Right ventricle myocardium superior (tissue), 1 donor: Measurements from ENCODE around the gene IRAK1. TPM values are rescaled to one million over a fixed set of nuclear protein-coding genes. Genes with fewer than 3 reads are reported as not detected.

ENCODE experiments used
- ATAC-seq: fragments of 200-7000 bp; cut with Tn5 transposase; one replicate; pipeline ENCODE4 v1.9.1; 2020; ENCODE audit warnings: mild to moderate bottlenecking; ENCODE audit not compliant: poor library complexity
- DNase-seq: peaks from one replicate; pipeline ENCODE4 v3.0.0-alpha.2; 2020
- intact Hi-C: fragments of 100-400 bp; cut with DNase I; formaldehyde crosslinking; loops from one replicate; pipeline ENCODE4 v1.11.2; 2022
- microRNA-seq: library from miRNA; unstranded; fragments of <30 nt; microRNA quantifications from one replicate; pipeline ENCODE4 v1.2.0, GENCODE V29; 2020
- total RNA-seq: library from RNA; stranded (reverse); fragmentation: NEBNext Ultra II Directional; extraction: Animal tissue kit (Norgen Biotek cat#: 25700); gene quantifications from one replicate; pipeline ENCODE4 v1.2.1, GENCODE V29; 2021
- donor health status: DM: no; HTN: yes; CAD: no; lungs with severe emphysema.

The IRAK1 gene
- total RNA-seq, 1 donor from 2014 or later = 34.2 TPM

- DNase-seq = no peak
- intact Hi-C loops = no loop called here
- ATAC-seq = no peak
These were observed 51.4 kb downstream of the IRAK1 start for GRCh38 chrX:153968255-153968654.

- intact Hi-C loops = no loop called here
- ATAC-seq = no peak
- no peak for DNase-seq
These were observed 52.0 kb downstream of the IRAK1 start for GRCh38 chrX:153967536-153968224.

- DNase-seq (no peak), ATAC-seq (no peak)
- intact Hi-C loops = no loop called here
These were observed 52.7 kb downstream of the IRAK1 start for GRCh38 chrX:153966841-153967535.

- DNase-seq (peak; percentile 51), ATAC-seq (peak; percentile 9)
- intact Hi-C loops = no loop called here
These were observed 53.4 kb downstream of the IRAK1 start for GRCh38 chrX:153966283-153966688.

- intact Hi-C loops = no loop called here
- ATAC-seq (no peak), DNase-seq (no peak)
These were observed 54.3 kb downstream of the IRAK1 start for GRCh38 chrX:153965406-153965805.

- ATAC-seq = no peak
- intact Hi-C loops = no loop called here
- DNase-seq = no peak
These were observed 55.6 kb downstream of the IRAK1 start for GRCh38 chrX:153964105-153964504.

GRCh38 chrX:153963546-153963945 is 56.2 kb downstream of the IRAK1 start:
- no peak for ATAC-seq
- intact Hi-C loops = no loop called here
- DNase-seq = no peak

GRCh38 chrX:153961292-153961691 is 58.4 kb downstream of the IRAK1 start:
- DNase-seq = no peak
- no peak for ATAC-seq
- intact Hi-C loops = no loop called here

GRCh38 chrX:153960786-153961185 is 58.9 kb downstream of the IRAK1 start:
- DNase-seq (no peak), ATAC-seq (no peak)
- intact Hi-C loops = no loop called here

Small RNAs within 50 kb of the gene (microRNA-seq; reads per million reads assigned to microRNA genes)
- gene MIR3202-1 = not detected
- not detected for gene MIR3202-2
- not detected for gene MIR718

Other genes with a start within 250 kb of the IRAK1 start
- gene SRPK3, start 238.9 kb downstream of the IRAK1 start, total RNA-seq = 38.0 TPM
- 76.9 TPM for gene IDH3G, start 225.5 kb downstream of the IRAK1 start, total RNA-seq
- gene SSR4, start 225.2 kb downstream of the IRAK1 start, total RNA-seq = 129 TPM
- gene PDZD4, start 189.4 kb downstream of the IRAK1 start, total RNA-seq = 2.6 TPM
- 5.3 TPM for gene L1CAM, start 133.7 kb downstream of the IRAK1 start, total RNA-seq
- gene AVPR2, start 115.2 kb downstream of the IRAK1 start, total RNA-seq = 4.1 TPM
- 10.3 TPM for gene ARHGAP4, start 93.6 kb downstream of the IRAK1 start, total RNA-seq
- gene NAA10, start 84.9 kb downstream of the IRAK1 start, total RNA-seq = 70.4 TPM
- 11.1 TPM for gene RENBP, start 75.3 kb downstream of the IRAK1 start, total RNA-seq
- 24.7 TPM for gene HCFC1, start 48.1 kb downstream of the IRAK1 start, total RNA-seq
- 7.1 TPM for gene TMEM187, start 47.1 kb downstream of the IRAK1 start, total RNA-seq
- 30.5 TPM for gene MECP2, start 77.8 kb upstream of the IRAK1 start, total RNA-seq
- not detected for gene OPN1LW, start 124.3 kb upstream of the IRAK1 start, total RNA-seq
- not detected for gene OPN1MW, start 162.7 kb upstream of the IRAK1 start, total RNA-seq
- gene OPN1MW2, start 199.9 kb upstream of the IRAK1 start, total RNA-seq = not detected
- gene OPN1MW3, start 237.7 kb upstream of the IRAK1 start, total RNA-seq = not detected